Type B pancreatic cell (in vitro differentiated cells): Measurements from ENCODE around the gene GABRB1. TPM values are rescaled to one million over a fixed set of nuclear protein-coding genes. Genes with fewer than 3 reads are reported as not detected.

Experiments
- DNase-seq: peaks from one replicate; pipeline ENCODE4 v3.0.0; 2021; ENCODE audit warnings: mixed read lengths; ENCODE audit not compliant: unreplicated experiment; ENCODE audit errors: extremely low spot score
- H3K27ac Mint-ChIP-seq: 2 replicates; pipeline ENCODE4 v1.8.0; 2021; ENCODE audit warnings: mild to moderate bottlenecking, mixed read lengths
- H3K27me3 Mint-ChIP-seq: 2 replicates; pipeline ENCODE4 v1.8.0; 2021; ENCODE audit warnings: mixed read lengths
- H3K36me3 Mint-ChIP-seq: 2 replicates; pipeline ENCODE4 v1.8.0; 2021; ENCODE audit warnings: mixed read lengths
- H3K4me1 Mint-ChIP-seq: one replicate; pipeline ENCODE4 v1.8.0; 2021; ENCODE audit warnings: mixed read lengths; ENCODE audit not compliant: unreplicated experiment
- H3K4me3 Mint-ChIP-seq: 2 replicates; pipeline ENCODE4 v1.8.0; 2021; ENCODE audit warnings: mild to moderate bottlenecking, mixed read lengths
- H3K9me3 Mint-ChIP-seq: 2 replicates; pipeline ENCODE4 v1.8.0; 2021; ENCODE audit warnings: mixed read lengths
- total RNA-seq: library from RNA; stranded (reverse); gene quantifications from 2 replicates; pipeline ENCODE4 v1.2.1, GENCODE V29; 2021; ENCODE audit warnings: low replicate concordance
- TF ChIP-seq, protein P1 (sequence below): fragments of 200-600 bp; sonication (generic); conservative IDR thresholded peaks from 2 replicates; pipeline ENCODE4 v1.5.0; 2021; ENCODE audit warnings: antibody characterized with exemption, mild to moderate bottlenecking

The GABRB1 gene
- total RNA-seq, 1 donor from 2014 or later = 1.1 TPM

DNA sequence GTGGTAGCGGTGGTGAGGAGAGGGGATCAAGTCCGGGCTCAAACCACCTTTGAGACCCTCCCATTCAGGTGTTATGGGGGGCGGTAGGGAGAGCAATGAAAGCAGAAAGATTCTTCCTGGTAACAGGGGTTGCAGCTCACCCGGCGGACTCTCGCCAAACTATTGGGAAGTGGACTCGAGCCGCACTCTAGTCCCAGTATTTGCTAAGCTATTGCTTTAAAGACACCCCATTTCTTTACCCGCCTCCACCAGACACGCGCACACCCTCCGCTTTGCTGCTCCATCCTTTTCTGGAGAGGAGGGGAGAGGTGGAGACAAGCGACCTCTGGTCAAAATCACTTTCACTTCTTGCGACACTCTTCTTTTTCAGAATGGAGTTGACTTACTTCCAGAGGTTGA, 37.4 kb upstream of the GABRB1 start:
- TF ChIP-seq, protein P1, sequence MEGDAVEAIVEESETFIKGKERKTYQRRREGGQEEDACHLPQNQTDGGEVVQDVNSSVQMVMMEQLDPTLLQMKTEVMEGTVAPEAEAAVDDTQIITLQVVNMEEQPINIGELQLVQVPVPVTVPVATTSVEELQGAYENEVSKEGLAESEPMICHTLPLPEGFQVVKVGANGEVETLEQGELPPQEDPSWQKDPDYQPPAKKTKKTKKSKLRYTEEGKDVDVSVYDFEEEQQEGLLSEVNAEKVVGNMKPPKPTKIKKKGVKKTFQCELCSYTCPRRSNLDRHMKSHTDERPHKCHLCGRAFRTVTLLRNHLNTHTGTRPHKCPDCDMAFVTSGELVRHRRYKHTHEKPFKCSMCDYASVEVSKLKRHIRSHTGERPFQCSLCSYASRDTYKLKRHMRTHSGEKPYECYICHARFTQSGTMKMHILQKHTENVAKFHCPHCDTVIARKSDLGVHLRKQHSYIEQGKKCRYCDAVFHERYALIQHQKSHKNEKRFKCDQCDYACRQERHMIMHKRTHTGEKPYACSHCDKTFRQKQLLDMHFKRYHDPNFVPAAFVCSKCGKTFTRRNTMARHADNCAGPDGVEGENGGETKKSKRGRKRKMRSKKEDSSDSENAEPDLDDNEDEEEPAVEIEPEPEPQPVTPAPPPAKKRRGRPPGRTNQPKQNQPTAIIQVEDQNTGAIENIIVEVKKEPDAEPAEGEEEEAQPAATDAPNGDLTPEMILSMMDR = no peak
- Mint-ChIP-seq H3K27me3 (peaks cover 81% of the 10 kb centered on the region), H3K4me1 (peaks cover 5% of the 10 kb centered on the region), H3K36me3 (no peaks in the 10 kb centered on the region), H3K27ac (no peak overlapping the region), H3K9me3 (no peaks in the 10 kb centered on the region), H3K4me3 (peak overlapping the region; percentile 85)
- no peak for DNase-seq

GRCh38 chr4:46999566-46999965, 31.8 kb upstream of the GABRB1 start:
- TF ChIP-seq, protein P1 = no peak
- no peak for DNase-seq

GRCh38 chr4:47000406-47000805, 31.0 kb upstream of the GABRB1 start:
- Mint-ChIP-seq H3K4me3 (no peak overlapping the region), H3K36me3 (no peaks in the 10 kb centered on the region), H3K27me3 (peaks cover 27% of the 10 kb centered on the region), H3K27ac (no peak overlapping the region), H3K9me3 (no peaks in the 10 kb centered on the region), H3K4me1 (no peaks in the 10 kb centered on the region)
- no peak for DNase-seq
- TF ChIP-seq, protein P1 = no peak

More at GRCh38 chr4:46999566-46999965, 31.8 kb upstream of the GABRB1 start:
- Mint-ChIP-seq H3K36me3 (no peaks in the 10 kb centered on the region), H3K27ac (no peak overlapping the region), H3K4me1 (no peaks in the 10 kb centered on the region), H3K27me3 (peaks cover 35% of the 10 kb centered on the region), H3K4me3 (no peak overlapping the region), H3K9me3 (no peaks in the 10 kb centered on the region)

- H3K4me3 Mint-ChIP-seq = no peak overlapping the region
- no peaks in the 10 kb centered on the region for H3K4me1 Mint-ChIP-seq
- no peak overlapping the region for H3K27ac Mint-ChIP-seq
- no peaks in the 10 kb centered on the region for H3K36me3 Mint-ChIP-seq
- no peak for DNase-seq
- H3K9me3 Mint-ChIP-seq = no peaks in the 10 kb centered on the region
- peaks cover 6% of the 10 kb centered on the region for H3K27me3 Mint-ChIP-seq
- TF ChIP-seq, protein P1 = peak; percentile 44
Measured at GRCh38 chr4:47002580-47002979, 28.8 kb upstream of the GABRB1 start.

GRCh38 chr4:47010347-47010911, 20.9 kb upstream of the GABRB1 start:
- H3K4me1 Mint-ChIP-seq = no peaks in the 10 kb centered on the region
- TF ChIP-seq, protein P1 = no peak
- H3K27me3 Mint-ChIP-seq = no peaks in the 10 kb centered on the region
- no peak overlapping the region for H3K27ac Mint-ChIP-seq
- no peaks in the 10 kb centered on the region for H3K36me3 Mint-ChIP-seq
- H3K4me3 Mint-ChIP-seq = no peak overlapping the region
- H3K9me3 Mint-ChIP-seq = no peaks in the 10 kb centered on the region
- no peak for DNase-seq
